Esophagus muscularis mucosa (tissue), 4 donors: ENCODE results near the gene PRSS56. TPM values are rescaled to one million over a fixed set of nuclear protein-coding genes. Genes with fewer than 3 reads are reported as not detected.

Source experiments
- DNase-seq: peaks from one replicate; pipeline ENCODE4 v3.0.0-alpha.2; 2017; ENCODE audit errors: extremely low spot score
- H3K27ac ChIP-seq, 4 donors: fragments of 200-600 bp; sonication (generic); replicated peaks in 1 of 4; 1 replicate in 3 of 4; 2 replicates in 1 of 4; pipeline ENCODE4 v1.5.1; 2016 to 2019; ENCODE audit warnings: mild to moderate bottlenecking in 1 of 4
- H3K27me3 ChIP-seq, 4 donors: fragments of 200-600 bp; sonication (generic); one replicate each; pipeline versions ENCODE4 v1.5.1 to v1.6.0; 2016 to 2019
- H3K36me3 ChIP-seq, 4 donors: fragments of 200-600 bp; sonication (generic); one replicate each; pipeline ENCODE4 v1.5.1; 2016 to 2019
- H3K4me1 ChIP-seq, 4 donors: fragments of 200-600 bp; sonication (generic); one replicate each; pipeline ENCODE4 v1.5.1; 2016 to 2019
- H3K4me3 ChIP-seq, 4 donors: fragments of 200-600 bp; sonication (generic); 1 replicate in 2 of 4; 2 replicates in 2 of 4; pipeline ENCODE4 v1.5.1; 2016 to 2019; ENCODE audit warnings: mild to moderate bottlenecking in 4 of 4, moderate library complexity in 1 of 4
- H3K9me3 ChIP-seq, 4 donors: fragments of 200-600 bp; sonication (generic); 1 replicate in 3 of 4; 2 replicates in 1 of 4; pipeline ENCODE4 v1.5.1; 2016 to 2019
- EP300 ChIP-seq: sonication (generic); formaldehyde crosslinking; IDR thresholded peaks from one replicate; pipeline ENCODE4 v1.6.1; 2017; ENCODE audit warnings: antibody characterized with exemption
- POLR2A ChIP-seq: fragments of 450-650 bp; IDR thresholded peaks from one replicate; pipeline ENCODE4 v1.6.1; 2017; ENCODE audit warnings: antibody characterized with exemption, moderate library complexity, mild to moderate bottlenecking, low read depth
- POLR2AphosphoS5 ChIP-seq, 2 donors: sonication (generic); formaldehyde crosslinking; IDR thresholded peaks; one replicate each; pipeline ENCODE4 v1.6.1; 2017; ENCODE audit warnings: antibody characterized with exemption in 2 of 2
- WGBS: methylation state at CpG from one replicate; pipeline ENCODE4 v1.1.5; 2018; 5-methylcytosine and 5-hydroxymethylcytosine counted together
- intact Hi-C: fragments of 100-400 bp; cut with DNase I; formaldehyde crosslinking; loops from one replicate; pipeline ENCODE4 v1.15.1; 2023
- total RNA-seq, 4 donors: library from RNA; depleted of rRNA; stranded (reverse); fragments of >200 nt; gene quantifications; one replicate each; pipeline versions ENCODE4 v1.1.0 to v1.2.1, GENCODE V29; 2016
- TF ChIP-seq, protein P1 (sequence below), 3 experiments: fragments of 200-600 bp in 2 of 3; fragments of 450-650 bp in 1 of 3; sonication (generic) in 2 of 3; IDR thresholded peaks; one replicate each; pipeline ENCODE4 v1.5.1; 2017 to 2019; ENCODE audit warnings: antibody characterized with exemption in 3 of 3, mild to moderate bottlenecking in 2 of 3, moderate library complexity in 1 of 3

PRSS56 gene
- total RNA-seq, 4 donors from 2014 or later, result not detected

DNA sequence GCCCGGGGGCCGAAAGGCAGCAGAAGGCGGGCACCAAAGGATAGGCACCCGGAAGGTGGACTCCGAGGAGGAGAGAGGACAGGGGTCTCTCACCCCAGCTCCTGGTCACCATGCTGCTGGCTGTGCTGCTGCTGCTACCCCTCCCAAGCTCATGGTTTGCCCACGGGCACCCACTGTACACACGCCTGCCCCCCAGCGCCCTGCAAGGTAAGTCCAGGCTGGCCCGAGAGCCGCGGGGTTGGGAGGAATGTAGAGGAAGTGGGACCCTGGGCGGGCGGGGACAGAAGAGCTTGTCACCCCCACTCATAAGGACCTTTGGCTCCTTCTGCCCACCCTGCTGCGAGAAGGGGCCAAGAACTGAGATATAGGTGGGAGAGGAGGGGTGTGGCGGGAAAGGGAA is 301 bp downstream of the PRSS56 start:
- 81% methylated on average over 15 of the region's 15 CpGs for WGBS
- Histone ChIP-seq H3K27me3 (peaks cover 6 to 86% (median 42%) of the 10 kb centered on the region in 4 donors), H3K36me3 (no peaks in the 10 kb centered on the region), H3K27ac (no peak overlapping the region), H3K9me3 (no peaks in the 10 kb centered on the region), H3K4me3 (no peak overlapping the region), H3K4me1 (peaks cover 27 to 38% (median 34%) of the 10 kb centered on the region in 4 donors)
- TF ChIP-seq EP300 (no peak), POLR2A (no peak), POLR2AphosphoS5 (IDR thresholded peaks at IDR 0.05) (no peak)
- TF ChIP-seq, protein P1, sequence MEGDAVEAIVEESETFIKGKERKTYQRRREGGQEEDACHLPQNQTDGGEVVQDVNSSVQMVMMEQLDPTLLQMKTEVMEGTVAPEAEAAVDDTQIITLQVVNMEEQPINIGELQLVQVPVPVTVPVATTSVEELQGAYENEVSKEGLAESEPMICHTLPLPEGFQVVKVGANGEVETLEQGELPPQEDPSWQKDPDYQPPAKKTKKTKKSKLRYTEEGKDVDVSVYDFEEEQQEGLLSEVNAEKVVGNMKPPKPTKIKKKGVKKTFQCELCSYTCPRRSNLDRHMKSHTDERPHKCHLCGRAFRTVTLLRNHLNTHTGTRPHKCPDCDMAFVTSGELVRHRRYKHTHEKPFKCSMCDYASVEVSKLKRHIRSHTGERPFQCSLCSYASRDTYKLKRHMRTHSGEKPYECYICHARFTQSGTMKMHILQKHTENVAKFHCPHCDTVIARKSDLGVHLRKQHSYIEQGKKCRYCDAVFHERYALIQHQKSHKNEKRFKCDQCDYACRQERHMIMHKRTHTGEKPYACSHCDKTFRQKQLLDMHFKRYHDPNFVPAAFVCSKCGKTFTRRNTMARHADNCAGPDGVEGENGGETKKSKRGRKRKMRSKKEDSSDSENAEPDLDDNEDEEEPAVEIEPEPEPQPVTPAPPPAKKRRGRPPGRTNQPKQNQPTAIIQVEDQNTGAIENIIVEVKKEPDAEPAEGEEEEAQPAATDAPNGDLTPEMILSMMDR (IDR thresholded peaks at IDR 0.05), result no peak
- DNase-seq, result no peak
- intact Hi-C loops, result loop anchor here (10.0 kb wide), 1 partner anchor 616 kb away; no protein-coding TSS in a partner anchor

GRCh38 chr2:232521098-232521497 is 910 bp downstream of the PRSS56 start:
- DNase-seq, result no peak
- 85% methylated on average over 9 of the region's 14 CpGs for WGBS
- H3K27ac ChIP-seq, result no peak overlapping the region
- peaks cover 31 to 43% (median 38%) of the 10 kb centered on the region in 4 donors for H3K4me1 ChIP-seq
- no peak for TF ChIP-seq POLR2AphosphoS5 (IDR thresholded peaks at IDR 0.05)
- TF ChIP-seq POLR2A, result no peak
- TF ChIP-seq, protein P1 (IDR thresholded peaks at IDR 0.05), result no peak
- TF ChIP-seq EP300, result no peak
- no peak overlapping the region for H3K4me3 ChIP-seq
- H3K9me3 ChIP-seq, result no peaks in the 10 kb centered on the region
- no peaks in the 10 kb centered on the region for H3K36me3 ChIP-seq
- intact Hi-C loops, result loop anchor here (10.0 kb wide), 1 partner anchor 616 kb away; no protein-coding TSS in a partner anchor
- peaks cover 6 to 87% (median 44%) of the 10 kb centered on the region in 4 donors for H3K27me3 ChIP-seq

DNA sequence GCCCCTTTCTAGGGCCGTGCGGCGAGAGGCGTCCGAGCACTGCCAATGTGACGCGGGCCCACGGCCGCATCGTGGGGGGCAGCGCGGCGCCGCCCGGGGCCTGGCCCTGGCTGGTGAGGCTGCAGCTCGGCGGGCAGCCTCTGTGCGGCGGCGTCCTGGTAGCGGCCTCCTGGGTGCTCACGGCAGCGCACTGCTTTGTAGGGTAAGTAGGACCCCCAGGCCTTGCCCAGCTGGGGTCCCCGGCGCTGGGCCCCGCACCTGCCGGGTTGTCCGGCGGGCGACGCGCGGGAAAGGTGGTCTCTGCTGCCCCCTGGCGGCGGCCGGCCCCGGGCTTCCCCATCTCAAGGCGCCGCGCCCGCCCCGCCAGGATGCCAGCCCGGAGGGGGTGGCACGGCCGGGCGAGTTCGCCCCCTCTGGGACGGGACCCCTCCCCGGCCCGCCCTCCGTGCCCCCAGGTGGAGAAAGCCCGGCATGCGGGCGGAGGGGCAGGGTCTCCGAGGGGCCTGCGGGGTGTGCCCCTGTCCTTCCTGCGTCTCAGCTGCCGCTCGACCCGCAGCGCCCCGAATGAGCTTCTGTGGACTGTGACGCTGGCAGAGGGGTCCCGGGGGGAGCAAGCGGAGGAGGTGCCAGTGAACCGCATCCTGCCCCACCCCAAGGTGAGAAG is 1.9 kb downstream of the PRSS56 start:
- intact Hi-C loops, result loop anchor here (2.0 to 10.0 kb wide), 2 partner anchors 81 to 617 kb away; no protein-coding TSS in a partner anchor
- no peak for TF ChIP-seq POLR2AphosphoS5 (IDR thresholded peaks at IDR 0.05)
- TF ChIP-seq, protein P1 (IDR thresholded peaks at IDR 0.05), result peak; percentile 83 to 98 (median 92)
- H3K27ac ChIP-seq, result no peak overlapping the region
- H3K4me1 ChIP-seq, result peaks cover 31 to 43% (median 38%) of the 10 kb centered on the region in 4 donors
- no CpG with 5 or more reads among the region's 66 CpGs for WGBS
- peaks cover 6 to 95% (median 44%) of the 10 kb centered on the region in 4 donors for H3K27me3 ChIP-seq
- no peaks in the 10 kb centered on the region for H3K9me3 ChIP-seq
- DNase-seq, result no peak
- no peaks in the 10 kb centered on the region for H3K36me3 ChIP-seq
- peak overlapping the region; percentile 40 to 52 (median 42) for H3K4me3 ChIP-seq

GRCh38 chr2:232522623-232523401 is 2.6 kb downstream of the PRSS56 start:
- Histone ChIP-seq H3K27ac (no peak overlapping the region), H3K4me1 (peaks cover 31 to 43% (median 38%) of the 10 kb centered on the region in 4 donors), H3K4me3 (peak overlapping the region; percentile 40 to 52 (median 42)), H3K9me3 (no peaks in the 10 kb centered on the region), H3K27me3 (peaks cover 6 to 92% (median 44%) of the 10 kb centered on the region in 4 donors), H3K36me3 (no peaks in the 10 kb centered on the region)
- WGBS, result 24% methylated on average over 15 of the region's 46 CpGs
- intact Hi-C loops, result loop anchor here (2.0 to 10.0 kb wide), 2 partner anchors 82 to 618 kb away; no protein-coding TSS in a partner anchor
- no peak for DNase-seq
- TF ChIP-seq, protein P1 (IDR thresholded peaks at IDR 0.05), result no peak
- TF ChIP-seq POLR2AphosphoS5 (IDR thresholded peaks at IDR 0.05), result no peak
- TF ChIP-seq POLR2A, result no peak
- no peak for TF ChIP-seq EP300
